C1 segment of cervical spinal cord (tissue), 14 donors: ENCODE measurements around the gene WFS1.
A peak's percentile ranks its signal among the peaks of the same experiment; 100 is the strongest.

Experiments
- DNase-seq, 14 donors: peaks; one replicate each; lab custom pipeline; 2025; lab: John Stamatoyannopoulos, UW

WFS1 gene

GRCh38 chr4:6338175-6338950 is 68.7 kb downstream of the WFS1 start:
- DNase-seq, result no peak

- no peak for DNase-seq
These were observed 69.5 kb downstream of the WFS1 start for GRCh38 chr4:6338951-6339817.

- DNase-seq, result no peak
These were observed 70.3 kb downstream of the WFS1 start for GRCh38 chr4:6339818-6340445.

GRCh38 chr4:6340446-6341015 is 70.9 kb downstream of the WFS1 start:
- DNase-seq, result no peak

- DNase-seq, result no peak
These were observed 72.0 kb downstream of the WFS1 start for GRCh38 chr4:6341696-6342095.

GRCh38 chr4:6342530-6343293 is 73.1 kb downstream of the WFS1 start:
- DNase-seq, result peak in 4 of 14 donors; percentile 12 to 78 (median 20)

GRCh38 chr4:6343939-6344408 is 74.3 kb downstream of the WFS1 start:
- no peak for DNase-seq

GRCh38 chr4:6345096-6345830 is 75.6 kb downstream of the WFS1 start:
- DNase-seq, result no peak

- DNase-seq, result no peak
These were observed 76.2 kb downstream of the WFS1 start for GRCh38 chr4:6345866-6346265.

GRCh38 chr4:6346373-6347110 is 76.9 kb downstream of the WFS1 start:
- no peak for DNase-seq

- no peak for DNase-seq
These were observed 77.9 kb downstream of the WFS1 start for GRCh38 chr4:6347511-6348045.

- DNase-seq, result no peak
These were observed 78.8 kb downstream of the WFS1 start for GRCh38 chr4:6348408-6348807.

- DNase-seq, result no peak
These were observed 80.4 kb downstream of the WFS1 start for GRCh38 chr4:6349896-6350603.

- DNase-seq, result no peak
These were observed 81.0 kb downstream of the WFS1 start for GRCh38 chr4:6350646-6351045.

- DNase-seq, result no peak
These were observed 81.8 kb downstream of the WFS1 start for GRCh38 chr4:6351246-6352000.

- no peak for DNase-seq
These were observed 82.5 kb downstream of the WFS1 start for GRCh38 chr4:6352031-6352692.
